ENCODE results near the gene PCDHGC4.

Gene PCDHGC4

GRCh38 chr5:141489841-141490240 lies 5.0 kb downstream of the PCDHGC4 start:
- H3K4me3 ChIP-seq (ENCODE audit: low read length), result no peak overlapping the region
- TF ChIP-seq CTCF (IDR thresholded peaks at IDR 0.05; ENCODE audit: insufficient read depth, low read depth, low read length, missing control alignments), result no peak
- no peak for DNase-seq (ENCODE audit: low read depth)

DNA sequence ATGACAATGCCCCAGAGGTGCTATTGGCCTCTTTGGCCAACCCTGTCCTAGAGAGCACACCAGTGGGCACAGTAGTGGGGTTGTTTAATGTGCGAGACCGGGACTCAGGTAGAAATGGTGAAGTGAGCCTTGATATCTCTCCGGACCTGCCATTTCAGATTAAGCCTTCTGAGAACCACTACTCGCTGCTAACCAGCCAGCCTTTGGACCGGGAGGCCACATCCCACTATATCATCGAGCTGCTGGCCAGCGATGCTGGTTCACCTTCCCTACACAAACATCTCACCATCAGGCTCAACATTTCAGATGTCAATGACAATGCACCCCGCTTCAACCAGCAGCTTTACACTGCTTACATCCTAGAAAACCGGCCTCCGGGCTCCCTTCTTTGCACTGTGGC lies 5.4 kb downstream of the PCDHGC4 start:
- DNase-seq (ENCODE audit: low read depth), result no peak
- no peak for TF ChIP-seq CTCF (IDR thresholded peaks at IDR 0.05; ENCODE audit: insufficient read depth, low read depth, low read length, missing control alignments)
- no peak overlapping the region for H3K4me3 ChIP-seq (ENCODE audit: low read length)

GRCh38 chr5:141490771-141491170 lies 5.9 kb downstream of the PCDHGC4 start:
- DNase-seq (ENCODE audit: low read depth), result no peak
- no peak overlapping the region for H3K4me3 ChIP-seq (ENCODE audit: low read length)
- no peak for TF ChIP-seq CTCF (IDR thresholded peaks at IDR 0.05; ENCODE audit: insufficient read depth, low read depth, low read length, missing control alignments)

GRCh38 chr5:141491323-141492167 lies 6.7 kb downstream of the PCDHGC4 start:
- H3K4me3 ChIP-seq (ENCODE audit: low read length), result no peak overlapping the region
- DNase-seq (ENCODE audit: low read depth), result no peak
- no peak for TF ChIP-seq CTCF (IDR thresholded peaks at IDR 0.05; ENCODE audit: insufficient read depth, low read depth, low read length, missing control alignments)

DNA sequence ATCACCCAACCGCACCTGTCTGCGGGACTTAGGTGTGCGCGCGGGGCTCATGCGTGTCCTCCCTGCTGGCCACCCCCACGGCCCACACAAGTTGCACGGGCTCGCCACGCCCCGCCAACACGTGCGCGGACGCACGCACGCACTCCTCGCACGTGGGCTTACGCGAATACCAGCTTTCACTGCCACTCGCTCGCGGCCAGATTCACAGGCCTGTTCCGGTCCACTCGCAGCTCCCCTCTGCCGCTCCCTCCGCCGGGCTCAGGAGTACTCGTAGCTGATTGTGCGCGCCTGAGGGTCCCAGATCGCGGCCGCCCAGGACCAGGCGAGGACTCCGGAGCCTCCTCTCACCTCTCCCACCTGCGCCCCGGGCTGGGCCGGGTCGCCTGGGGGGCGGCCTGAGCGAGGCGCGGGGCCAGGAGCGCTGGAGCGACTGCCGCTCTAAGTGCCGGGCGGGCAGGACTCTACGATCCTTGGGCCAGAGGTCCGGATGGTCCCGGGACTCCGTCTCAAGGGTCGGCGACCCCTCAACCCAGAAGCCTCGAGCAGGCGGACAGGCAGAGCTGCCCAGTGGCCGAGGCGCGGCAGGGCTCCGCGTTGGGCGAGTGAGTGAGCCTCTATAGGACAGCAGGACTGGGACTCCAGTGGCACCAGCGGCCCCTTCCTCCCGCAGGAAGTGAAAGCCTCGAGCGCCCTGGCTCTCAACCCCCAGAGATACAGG lies 7.5 kb downstream of the PCDHGC4 start:
- TF ChIP-seq CTCF (IDR thresholded peaks at IDR 0.05; ENCODE audit: insufficient read depth, low read depth, low read length, missing control alignments), result no peak
- H3K4me3 ChIP-seq (ENCODE audit: low read length), result no peak overlapping the region
- no peak for DNase-seq (ENCODE audit: low read depth)

GRCh38 chr5:141493500-141494422 lies 8.9 kb downstream of the PCDHGC4 start:
- TF ChIP-seq CTCF (IDR thresholded peaks at IDR 0.05; ENCODE audit: insufficient read depth, low read depth, low read length, missing control alignments), result no peak
- no peak overlapping the region for H3K4me3 ChIP-seq (ENCODE audit: low read length)
- no peak for DNase-seq (ENCODE audit: low read depth)
